Endothelial cell (in vitro differentiated cells): Measurements from ENCODE around the gene SYCP2L. TPM values are rescaled to one million over a fixed set of nuclear protein-coding genes. Genes with fewer than 3 reads are reported as not detected.

ENCODE experiments used
- DNase-seq: peaks from one replicate; pipeline ENCODE4 v3.0.0; 2021; ENCODE audit warnings: low spot score
- H3K27ac Mint-ChIP-seq: one replicate; pipeline ENCODE4 v1.8.0; 2021; ENCODE audit warnings: mixed read lengths, inconsistent platforms; ENCODE audit not compliant: unreplicated experiment
- H3K27me3 Mint-ChIP-seq: one replicate; pipeline ENCODE4 v1.8.0; 2021; ENCODE audit warnings: mild to moderate bottlenecking, moderate library complexity, mixed read lengths, inconsistent platforms; ENCODE audit not compliant: unreplicated experiment
- H3K36me3 Mint-ChIP-seq: one replicate; pipeline ENCODE4 v1.8.0; 2021; ENCODE audit warnings: mild to moderate bottlenecking, low read depth, mixed read lengths, inconsistent platforms; ENCODE audit not compliant: unreplicated experiment
- H3K4me1 Mint-ChIP-seq: one replicate; pipeline ENCODE4 v1.8.0; 2021; ENCODE audit warnings: mild to moderate bottlenecking, mixed read lengths, inconsistent platforms; ENCODE audit not compliant: unreplicated experiment
- H3K4me3 Mint-ChIP-seq: one replicate; pipeline ENCODE4 v1.8.0; 2021; ENCODE audit warnings: mild to moderate bottlenecking, mixed read lengths, inconsistent platforms; ENCODE audit not compliant: unreplicated experiment
- H3K9me3 Mint-ChIP-seq: one replicate; pipeline ENCODE4 v1.8.0; 2021; ENCODE audit warnings: mixed read lengths, inconsistent platforms; ENCODE audit not compliant: unreplicated experiment
- total RNA-seq: library from RNA; stranded (reverse); fragmentation: NEBNext Ultra II Directional; extraction: Animal tissue kit (Norgen Biotek cat#: 25700); gene quantifications from one replicate; pipeline ENCODE4 v1.2.1, GENCODE V29; 2021; ENCODE audit not compliant: unreplicated experiment
- TF ChIP-seq, protein P1 (sequence below): fragments of 200-600 bp; sonication (generic); IDR thresholded peaks from one replicate; pipeline ENCODE4 v1.5.0; 2021; ENCODE audit warnings: antibody characterized with exemption; ENCODE audit not compliant: unreplicated experiment

Gene SYCP2L
- total RNA-seq, 1 donor from 2014 or later, result 8.1 TPM

DNA sequence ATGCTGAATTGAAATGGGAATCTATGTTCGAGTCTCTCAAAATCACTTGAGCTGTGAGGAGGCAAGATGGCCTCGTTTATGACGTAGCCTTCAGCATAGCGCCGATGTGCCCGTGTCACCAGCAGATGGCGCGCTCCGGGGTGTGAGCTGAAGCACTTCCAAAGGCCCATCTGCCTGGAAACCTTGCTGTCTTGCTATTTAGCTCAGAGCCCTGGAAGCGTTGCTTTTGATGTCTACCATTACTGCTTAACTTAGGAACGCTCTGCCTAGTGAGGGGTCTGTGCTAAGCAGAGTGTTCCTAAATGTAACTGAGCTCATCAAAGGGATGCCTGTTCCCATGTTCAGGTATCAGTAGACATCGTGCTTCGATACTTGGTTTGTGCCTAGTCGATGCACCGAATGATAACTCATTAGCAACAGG lies 67.7 kb downstream of the SYCP2L start:
- Mint-ChIP-seq H3K4me3 (no peak overlapping the region), H3K27ac (no peak overlapping the region), H3K9me3 (no peaks in the 10 kb centered on the region), H3K27me3 (no peaks in the 10 kb centered on the region), H3K36me3 (no peaks in the 10 kb centered on the region), H3K4me1 (no peaks in the 10 kb centered on the region)
- peak; percentile 94 for DNase-seq
- TF ChIP-seq, protein P1, sequence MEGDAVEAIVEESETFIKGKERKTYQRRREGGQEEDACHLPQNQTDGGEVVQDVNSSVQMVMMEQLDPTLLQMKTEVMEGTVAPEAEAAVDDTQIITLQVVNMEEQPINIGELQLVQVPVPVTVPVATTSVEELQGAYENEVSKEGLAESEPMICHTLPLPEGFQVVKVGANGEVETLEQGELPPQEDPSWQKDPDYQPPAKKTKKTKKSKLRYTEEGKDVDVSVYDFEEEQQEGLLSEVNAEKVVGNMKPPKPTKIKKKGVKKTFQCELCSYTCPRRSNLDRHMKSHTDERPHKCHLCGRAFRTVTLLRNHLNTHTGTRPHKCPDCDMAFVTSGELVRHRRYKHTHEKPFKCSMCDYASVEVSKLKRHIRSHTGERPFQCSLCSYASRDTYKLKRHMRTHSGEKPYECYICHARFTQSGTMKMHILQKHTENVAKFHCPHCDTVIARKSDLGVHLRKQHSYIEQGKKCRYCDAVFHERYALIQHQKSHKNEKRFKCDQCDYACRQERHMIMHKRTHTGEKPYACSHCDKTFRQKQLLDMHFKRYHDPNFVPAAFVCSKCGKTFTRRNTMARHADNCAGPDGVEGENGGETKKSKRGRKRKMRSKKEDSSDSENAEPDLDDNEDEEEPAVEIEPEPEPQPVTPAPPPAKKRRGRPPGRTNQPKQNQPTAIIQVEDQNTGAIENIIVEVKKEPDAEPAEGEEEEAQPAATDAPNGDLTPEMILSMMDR, result peak; percentile 82

DNA sequence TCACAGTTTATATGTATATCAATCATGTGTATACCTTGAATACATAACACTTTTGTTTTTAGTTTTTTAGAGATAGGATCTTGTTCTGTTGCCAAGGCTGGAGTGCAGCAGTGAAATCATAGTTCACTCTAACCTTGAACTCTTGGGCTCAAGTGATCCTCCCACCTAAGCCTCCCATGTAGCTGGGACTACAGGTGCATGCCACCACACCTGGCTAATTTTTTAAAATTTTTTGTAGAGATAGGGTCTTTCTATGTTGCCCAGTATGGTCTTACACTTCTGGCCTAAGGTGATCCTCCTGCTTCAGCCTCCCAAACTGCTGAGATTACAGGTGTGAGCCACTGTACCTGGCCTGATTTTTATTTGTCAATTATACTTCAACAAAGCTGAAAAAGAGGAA lies 69.9 kb downstream of the SYCP2L start:
- TF ChIP-seq, protein P1, result no peak
- Mint-ChIP-seq H3K36me3 (no peaks in the 10 kb centered on the region), H3K27ac (no peak overlapping the region), H3K4me3 (no peak overlapping the region), H3K9me3 (no peaks in the 10 kb centered on the region), H3K27me3 (peaks cover 1% of the 10 kb centered on the region), H3K4me1 (no peaks in the 10 kb centered on the region)
- DNase-seq, result no peak

DNA sequence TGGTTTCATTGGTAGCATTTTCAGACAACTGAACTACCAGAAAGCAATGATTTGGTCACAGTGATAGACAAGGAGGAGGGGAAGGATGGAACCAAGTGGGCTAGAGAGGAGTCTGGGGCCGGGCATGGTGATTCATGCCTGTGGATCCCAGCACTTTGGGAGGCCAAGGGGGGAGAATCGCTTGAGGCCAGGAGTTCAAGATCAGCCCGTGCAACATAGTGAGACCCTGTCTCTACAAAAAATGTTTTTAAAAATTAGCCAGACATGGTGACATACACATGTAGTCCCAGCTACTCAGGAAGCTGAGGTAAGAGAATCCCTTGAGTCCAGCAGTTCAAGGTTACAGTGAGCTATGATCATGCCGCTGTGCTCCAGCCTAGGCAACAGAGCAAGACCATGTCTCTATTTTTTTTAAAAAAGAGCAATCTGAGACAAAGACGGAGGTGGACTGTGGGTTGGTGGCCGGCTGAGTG lies 70.6 kb downstream of the SYCP2L start:
- H3K27ac Mint-ChIP-seq, result no peak overlapping the region
- no peak overlapping the region for H3K4me3 Mint-ChIP-seq
- no peaks in the 10 kb centered on the region for H3K9me3 Mint-ChIP-seq
- H3K4me1 Mint-ChIP-seq, result no peaks in the 10 kb centered on the region
- TF ChIP-seq, protein P1, result no peak
- H3K36me3 Mint-ChIP-seq, result no peaks in the 10 kb centered on the region
- peaks cover 1% of the 10 kb centered on the region for H3K27me3 Mint-ChIP-seq
- no peak for DNase-seq

DNA sequence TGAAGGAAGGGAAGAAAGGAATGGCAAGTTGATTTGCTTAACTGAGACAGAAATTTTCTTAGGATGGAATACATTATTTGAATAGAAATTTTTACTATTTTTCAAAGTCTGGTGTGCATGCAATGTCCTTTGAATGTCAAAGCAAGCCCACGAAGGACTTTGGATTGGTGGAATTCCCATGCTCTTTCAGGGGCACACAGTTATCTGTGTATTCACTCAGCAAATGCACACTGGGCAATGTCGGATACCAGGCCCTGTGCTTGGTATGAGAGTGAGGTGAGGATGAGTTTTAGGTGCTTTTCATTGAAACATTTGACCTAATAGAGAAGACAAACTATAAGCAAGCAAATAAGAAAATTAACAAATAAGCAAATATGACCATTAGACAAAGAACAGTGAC lies 73.3 kb downstream of the SYCP2L start:
- TF ChIP-seq, protein P1, result no peak
- H3K27ac Mint-ChIP-seq, result no peak overlapping the region
- peaks cover 2% of the 10 kb centered on the region for H3K36me3 Mint-ChIP-seq
- H3K4me1 Mint-ChIP-seq, result no peaks in the 10 kb centered on the region
- peaks cover 1% of the 10 kb centered on the region for H3K27me3 Mint-ChIP-seq
- H3K9me3 Mint-ChIP-seq, result no peaks in the 10 kb centered on the region
- no peak for DNase-seq
- H3K4me3 Mint-ChIP-seq, result no peak overlapping the region

DNA sequence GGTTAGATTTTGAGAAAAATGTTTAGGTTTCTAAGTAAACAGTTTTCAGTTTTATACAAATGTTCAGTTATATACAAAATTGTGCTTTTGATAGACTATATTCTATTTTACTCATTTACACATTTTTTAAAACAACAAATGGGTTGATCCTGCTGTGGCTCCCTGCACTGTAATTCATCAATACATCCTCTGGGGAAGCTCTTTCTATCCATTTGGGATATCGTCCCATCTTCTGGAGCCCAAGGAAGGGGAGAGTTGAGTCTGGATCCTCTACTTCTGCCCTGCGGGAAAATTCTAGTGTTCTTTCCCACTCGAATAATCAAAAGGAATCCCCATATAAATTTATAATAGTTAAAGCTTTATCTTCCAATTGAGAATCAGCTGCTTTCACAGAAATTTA lies 75.0 kb downstream of the SYCP2L start:
- TF ChIP-seq, protein P1, result peak; percentile 22
- Mint-ChIP-seq H3K27ac (no peak overlapping the region), H3K27me3 (peaks cover 1% of the 10 kb centered on the region), H3K4me3 (no peak overlapping the region), H3K36me3 (peaks cover 4% of the 10 kb centered on the region), H3K9me3 (no peaks in the 10 kb centered on the region), H3K4me1 (no peaks in the 10 kb centered on the region)
- no peak for DNase-seq
